DMS79 (cell line): ENCODE results near the gene ITCH.

Experiments used
- DNase-seq: peaks from one replicate; lab custom pipeline; 2025; lab: John Stamatoyannopoulos, UW

Gene ITCH

GRCh38 chr20:34553366-34553867 lies 190.3 kb downstream of the ITCH start:
- DNase-seq = no peak

- DNase-seq = no peak
These were observed 194.9 kb downstream of the ITCH start for GRCh38 chr20:34557936-34558319.

GRCh38 chr20:34558320-34559218 lies 195.5 kb downstream of the ITCH start, which contains the start of gene MAP1LC3A:
Gene MAP1LC3A (plus strand): TSS chr20:34558718. CDS start chr20:34558869, 151 bp downstream.
- no peak for DNase-seq

- no peak for DNase-seq
These were observed 196.5 kb downstream of the ITCH start for GRCh38 chr20:34559311-34560140.

- DNase-seq = no peak
These were observed 197.1 kb downstream of the ITCH start for GRCh38 chr20:34560141-34560523.

GRCh38 chr20:34560614-34561013 lies 197.5 kb downstream of the ITCH start:
- DNase-seq = no peak
